Endothelial cell of hepatic sinusoid (primary cell): ENCODE results near the gene CHCHD3.

Experiments
- in situ Hi-C: cut with HindIII; loops from 2 replicates; pipeline ENCODE4 v1.10.0; 2017; ENCODE audit warnings: low sequenced_read_pairs

CHCHD3 gene

DNA sequence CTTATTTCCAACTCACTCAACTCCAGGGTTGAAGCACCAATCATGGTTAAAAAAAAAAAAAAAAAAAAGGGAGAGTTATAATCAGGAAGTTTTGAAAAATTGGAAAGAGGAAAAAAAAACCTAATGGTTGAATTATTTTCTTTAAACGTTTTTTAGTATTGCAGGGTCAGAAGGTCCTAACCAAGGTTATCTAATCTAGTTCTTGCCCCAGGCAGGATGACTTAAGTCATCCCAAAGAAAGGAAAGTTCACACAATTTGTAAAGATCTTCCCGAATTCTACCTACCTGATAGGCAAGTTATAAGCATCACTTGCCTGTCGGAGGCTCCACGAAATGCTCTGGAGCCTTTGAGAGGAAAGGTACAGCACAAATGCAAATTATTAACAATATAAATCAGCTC, 297.5 kb downstream of the CHCHD3 start:
- in situ Hi-C loops = no loop called here

GRCh38 chr7:132783824-132784223, 298.1 kb downstream of the CHCHD3 start:
- in situ Hi-C loops = no loop called here

DNA sequence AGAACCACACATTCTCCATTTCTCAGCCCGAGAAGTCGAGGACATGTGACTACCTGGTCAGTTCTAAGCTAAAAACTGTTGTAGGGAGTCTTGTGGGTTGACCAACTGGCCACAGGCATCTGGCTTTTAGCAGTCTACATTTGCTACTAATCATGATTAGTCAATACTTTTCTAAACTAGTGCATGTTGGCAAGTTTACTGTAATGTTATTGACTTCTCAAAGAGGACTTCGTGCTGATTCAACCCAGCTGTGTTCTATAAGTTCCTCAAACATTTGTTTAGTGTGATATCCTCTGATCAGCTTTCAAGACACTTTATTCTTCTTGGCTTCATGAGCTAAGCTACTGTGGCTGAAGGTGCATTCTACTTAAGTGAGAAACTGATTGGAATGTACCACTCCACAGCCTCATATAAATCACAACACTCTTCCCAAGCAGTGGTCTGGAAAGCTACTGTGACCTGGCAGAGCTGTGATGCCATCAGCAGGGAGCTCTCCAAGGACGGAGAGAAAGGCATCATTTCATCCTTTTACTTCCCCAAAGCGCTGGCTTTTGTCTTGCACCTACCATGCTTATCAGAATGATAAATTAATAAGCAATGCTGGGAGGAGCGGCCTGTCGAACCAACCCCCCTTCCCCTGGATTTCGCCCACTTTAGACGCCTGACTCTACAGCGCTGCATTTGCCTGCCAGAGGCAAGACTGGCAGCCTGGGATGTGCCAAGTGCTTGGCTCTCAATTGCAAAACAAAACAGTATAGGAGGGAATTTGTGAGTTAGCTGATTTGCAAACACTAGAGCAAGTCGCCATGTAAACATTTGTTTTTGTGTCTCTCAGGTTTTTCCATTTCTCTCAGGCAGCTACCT, 298.9 kb downstream of the CHCHD3 start:
- in situ Hi-C loops = no loop called here

- in situ Hi-C loops = no loop called here
Observed at GRCh38 chr7:132780822-132781221, 301.1 kb downstream of the CHCHD3 start.

- in situ Hi-C loops = no loop called here
Observed at GRCh38 chr7:132779164-132779563, 302.7 kb downstream of the CHCHD3 start.

DNA sequence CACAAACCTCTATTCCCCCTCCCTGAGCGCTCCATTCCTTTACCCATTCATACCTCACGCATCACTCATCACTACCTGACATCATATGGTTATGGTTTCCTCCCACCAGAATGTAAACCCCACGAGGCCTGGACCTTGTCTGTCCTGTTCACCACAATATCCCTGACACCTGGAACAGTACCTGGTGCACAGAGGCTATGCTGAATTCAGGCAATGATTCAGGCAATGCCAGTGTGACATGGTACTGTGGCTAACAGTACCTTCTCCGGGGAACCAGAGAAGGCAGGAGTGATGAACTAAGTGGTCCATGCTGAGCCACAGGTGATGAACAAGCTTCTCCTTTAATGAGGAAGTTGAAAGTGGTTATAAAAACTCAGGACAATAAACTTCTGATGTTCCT, 303.1 kb downstream of the CHCHD3 start:
- in situ Hi-C loops = no loop called here

DNA sequence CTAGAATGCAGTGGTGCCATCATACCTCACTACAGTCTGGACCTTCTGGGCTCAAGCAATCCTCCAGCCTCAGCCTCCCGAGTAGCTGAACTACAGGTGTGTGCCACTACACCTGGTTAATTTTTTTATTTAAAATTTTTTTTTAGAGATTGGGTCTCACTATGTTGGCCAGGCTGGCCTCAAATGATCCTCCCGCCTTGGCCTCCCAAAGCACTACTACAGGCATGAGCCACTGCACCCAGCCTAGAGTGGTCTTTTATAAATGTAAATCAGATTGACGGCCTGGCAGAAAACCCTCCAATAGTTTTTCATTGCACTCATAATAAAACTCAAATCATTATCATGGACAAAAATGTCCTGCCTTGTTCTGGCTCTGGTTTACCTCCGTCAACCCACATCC, 303.9 kb downstream of the CHCHD3 start:
- in situ Hi-C loops = no loop called here

DNA sequence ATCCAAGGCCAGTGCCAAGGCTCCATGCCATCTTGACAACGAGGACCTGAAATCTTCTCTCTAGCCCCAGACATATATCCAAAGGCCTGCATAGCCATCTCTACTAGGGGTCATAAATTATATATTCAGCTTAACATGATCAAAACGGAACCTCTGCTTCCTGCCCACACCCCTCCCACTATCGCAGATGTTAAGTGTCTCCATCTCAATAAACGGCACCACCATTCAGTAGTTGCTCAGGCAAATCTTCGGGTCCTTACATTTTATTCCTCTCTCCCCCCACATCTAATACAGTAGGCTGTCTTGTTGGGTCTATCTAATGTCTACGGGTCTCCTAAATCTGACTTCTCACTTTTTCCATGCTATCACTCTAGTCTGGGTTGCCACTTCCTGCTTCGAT, 304.5 kb downstream of the CHCHD3 start:
- in situ Hi-C loops = no loop called here

DNA sequence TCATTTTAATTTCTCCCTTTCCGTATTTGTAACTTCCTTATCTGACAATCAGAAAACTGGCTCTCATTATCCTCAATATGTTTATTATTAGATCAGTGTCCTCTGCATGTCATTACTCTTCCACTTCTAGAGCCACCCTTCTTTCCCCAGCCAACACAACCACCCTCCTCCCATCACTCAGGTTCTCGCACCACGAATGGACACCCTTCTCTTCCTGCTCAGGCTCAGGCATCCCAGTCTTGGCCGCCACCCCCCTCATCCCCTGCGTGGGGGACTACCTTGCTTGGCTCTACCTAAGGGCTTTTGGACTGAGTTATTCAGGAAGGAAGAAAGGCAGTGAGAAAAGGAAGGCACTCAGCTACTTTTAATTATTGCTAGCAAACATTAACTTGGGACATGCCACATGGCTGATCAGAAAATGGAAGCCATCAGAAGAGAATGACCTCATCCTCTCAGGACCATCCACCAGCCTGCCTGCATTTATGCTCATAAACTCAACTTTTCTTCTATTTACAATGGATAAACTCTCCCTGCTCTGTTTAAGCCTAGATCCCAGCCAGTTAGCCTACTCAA, 305.8 kb downstream of the CHCHD3 start:
- in situ Hi-C loops = no loop called here

DNA sequence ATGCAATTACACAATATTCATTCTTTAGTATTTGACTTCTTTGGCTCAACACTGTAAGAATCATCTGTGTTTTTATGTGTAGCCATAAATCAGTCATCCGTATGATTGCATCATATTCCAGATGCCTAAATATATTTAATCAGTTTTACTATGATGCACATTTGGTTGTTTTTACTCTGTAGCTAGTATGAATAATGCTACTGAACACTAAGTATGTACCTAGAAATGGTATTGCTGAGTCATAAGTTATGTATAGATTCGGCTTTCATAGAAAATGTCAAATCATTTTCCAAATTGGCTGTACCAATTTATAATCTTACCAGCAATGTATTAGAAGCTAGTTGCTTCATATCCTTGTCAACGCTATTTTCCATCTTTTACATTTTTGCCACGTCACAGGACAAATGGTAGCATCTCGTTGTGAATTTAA, 308.3 kb downstream of the CHCHD3 start:
- in situ Hi-C loops = no loop called here

GRCh38 chr7:132771301-132771730, 310.6 kb downstream of the CHCHD3 start:
- in situ Hi-C loops = no loop called here

GRCh38 chr7:132770055-132770454, 311.8 kb downstream of the CHCHD3 start:
- in situ Hi-C loops = no loop called here

GRCh38 chr7:132769280-132769679, 312.6 kb downstream of the CHCHD3 start:
- in situ Hi-C loops = no loop called here

DNA sequence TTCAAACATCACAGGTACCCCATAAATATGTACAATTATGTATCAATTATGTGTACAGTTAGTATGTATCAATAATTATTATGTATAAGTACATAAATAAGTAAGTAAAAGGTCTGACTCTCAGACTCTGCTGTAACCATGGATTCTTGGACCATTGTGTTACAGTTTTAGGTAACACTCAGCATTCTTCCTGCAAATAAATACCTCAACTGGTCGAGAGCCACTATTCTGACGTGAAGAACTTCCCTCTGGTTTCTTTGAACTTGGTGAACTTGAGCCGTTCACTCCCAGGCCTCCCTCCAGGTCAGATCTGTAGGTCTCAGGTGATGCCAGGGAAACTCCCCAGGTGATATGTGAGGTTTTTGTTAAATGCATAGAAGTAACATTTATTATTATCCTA, 313.8 kb downstream of the CHCHD3 start:
- in situ Hi-C loops = no loop called here

DNA sequence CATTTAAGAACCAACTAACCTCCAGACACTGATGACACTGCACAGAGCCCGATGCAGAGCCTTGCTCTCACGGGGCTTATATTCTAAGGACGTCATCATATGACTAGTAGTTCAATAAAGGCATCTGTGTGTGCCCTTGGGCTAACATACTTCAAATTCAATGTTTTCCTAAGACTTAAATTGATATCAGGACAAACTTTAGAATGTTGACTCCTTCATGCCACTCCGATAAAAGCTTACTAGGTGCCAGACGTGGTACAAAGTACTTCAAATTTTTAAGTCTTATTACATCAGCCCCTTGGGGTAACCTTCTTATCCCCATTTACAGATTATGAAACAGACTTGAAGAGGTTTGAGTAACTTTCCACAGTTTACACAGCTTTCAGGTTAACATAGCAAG, 314.5 kb downstream of the CHCHD3 start:
- in situ Hi-C loops = no loop called here

DNA sequence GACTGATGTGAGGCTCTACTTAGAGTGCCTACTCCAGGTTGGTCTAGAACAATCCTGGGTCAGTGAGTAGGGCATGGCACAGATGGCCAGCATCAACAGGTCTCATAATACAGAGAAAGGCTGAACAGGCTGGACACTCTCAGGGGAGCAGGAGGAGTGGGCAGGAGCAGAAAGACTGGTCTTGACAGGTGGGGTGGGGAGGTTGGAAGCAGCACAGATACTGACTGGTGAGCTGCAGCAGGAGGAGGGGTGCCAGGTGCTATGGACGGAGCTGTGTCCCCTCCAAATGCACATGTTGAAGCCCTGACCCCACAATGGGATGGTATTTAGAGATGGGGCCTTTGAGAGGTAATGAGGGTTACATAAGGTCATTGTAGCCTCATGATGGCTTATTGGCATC, 315.2 kb downstream of the CHCHD3 start:
- in situ Hi-C loops = no loop called here

DNA sequence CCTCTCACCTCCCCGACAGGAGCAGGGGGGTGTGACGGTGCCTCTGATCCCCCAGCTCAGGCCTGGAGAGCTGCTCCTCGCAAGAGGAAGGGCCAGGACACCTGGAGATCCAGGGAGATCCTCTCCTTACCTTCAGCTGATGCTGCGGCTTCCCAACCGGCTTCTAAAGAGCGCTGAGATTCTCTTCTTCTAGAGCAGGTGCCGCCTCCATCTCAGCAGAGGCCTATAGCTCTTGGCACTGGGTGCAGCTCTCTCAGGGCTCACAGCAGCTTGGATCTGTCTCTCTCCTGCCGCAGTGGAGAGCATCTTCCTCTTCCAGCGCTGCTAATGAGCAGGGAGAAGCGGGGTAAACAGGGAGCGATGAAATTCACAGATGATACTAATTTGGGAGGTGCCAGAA, 316.0 kb downstream of the CHCHD3 start:
- in situ Hi-C loops = no loop called here

- in situ Hi-C loops = no loop called here
Observed at GRCh38 chr7:132764762-132765161, 317.1 kb downstream of the CHCHD3 start.

DNA sequence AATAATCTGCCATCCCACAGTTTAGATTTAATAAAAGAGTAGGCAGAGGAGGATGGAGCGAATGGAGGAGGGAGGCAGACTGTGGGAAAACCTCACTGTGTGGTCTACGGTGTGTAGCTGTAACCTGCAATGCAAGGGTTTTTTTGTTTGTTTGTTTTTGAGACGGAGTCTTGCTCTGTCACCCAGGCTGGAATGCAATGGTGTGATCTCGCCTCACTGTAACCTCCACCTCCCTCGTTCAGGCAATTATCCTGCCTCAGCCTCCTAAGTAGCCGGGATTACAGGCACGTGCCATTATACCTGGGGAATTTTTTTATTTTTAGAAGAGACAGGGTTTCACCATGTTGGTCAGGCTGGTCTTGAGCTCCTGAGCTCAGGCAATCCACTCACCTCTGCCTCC, 321.0 kb downstream of the CHCHD3 start:
- in situ Hi-C loops = no loop called here

GRCh38 chr7:132760244-132760623, 321.7 kb downstream of the CHCHD3 start:
- in situ Hi-C loops = no loop called here

- in situ Hi-C loops = no loop called here
Observed at GRCh38 chr7:132759482-132760243, 322.2 kb downstream of the CHCHD3 start.

- in situ Hi-C loops = no loop called here
Observed at GRCh38 chr7:132758986-132759385, 322.9 kb downstream of the CHCHD3 start.
